Body of pancreas (tissue), 4 donors: ENCODE measurements around the gene ANKRD33B. TPM values are rescaled to one million over a fixed set of nuclear protein-coding genes. Genes with fewer than 3 reads are reported as not detected.

Source experiments
- ATAC-seq: fragments of 150-250 bp; one replicate; pipeline ENCODE4 v1.9.1; 2016
- DNase-seq, 4 donors: peaks; one replicate each; pipeline ENCODE4 v3.0.0-alpha.2; 2019
- H3K27ac ChIP-seq, 4 donors: fragments of 200-600 bp; sonication (generic); 1 replicate in 3 of 4; 2 replicates in 1 of 4; pipeline versions ENCODE4 v1.5.1 to v1.6.1; 2016 to 2019; ENCODE audit warnings: mild to moderate bottlenecking in 1 of 4, mixed read lengths in 1 of 4, moderate library complexity in 1 of 4
- H3K27me3 ChIP-seq, 2 donors: fragments of 200-600 bp; sonication (generic); one replicate each; pipeline ENCODE4 v1.6.0; 2016; ENCODE audit warnings: mild to moderate bottlenecking in 1 of 2
- H3K36me3 ChIP-seq, 2 donors: fragments of 200-600 bp; sonication (generic); replicated peaks in 1 of 2; 2 replicates each; pipeline ENCODE4 v1.5.1; 2016; ENCODE audit warnings: low read depth in 2 of 2; ENCODE audit not compliant: insufficient read depth in 1 of 2
- H3K4me1 ChIP-seq: fragments of 200-600 bp; sonication (generic); one replicate; pipeline ENCODE4 v1.6.0; 2016
- H3K4me3 ChIP-seq, 2 donors: fragments of 200-600 bp; sonication (generic); 1 replicate in 1 of 2; 2 replicates in 1 of 2; pipeline ENCODE4 v1.5.1; 2016 to 2019
- H3K9me3 ChIP-seq, 3 donors: fragments of 200-600 bp; sonication (generic); 1 replicate in 2 of 3; 2 replicates in 1 of 3; pipeline ENCODE4 v1.5.1; 2016
- POLR2A ChIP-seq, 3 donors: fragments of 450-650 bp; IDR thresholded peaks; one replicate each; pipeline ENCODE4 v1.6.1; 2016; ENCODE audit warnings: antibody characterized with exemption in 3 of 3, mild to moderate bottlenecking in 2 of 3
- WGBS, 2 donors: methylation state at CpG; one replicate each; pipeline ENCODE4 v1.1.5; 2017; 5-methylcytosine and 5-hydroxymethylcytosine counted together
- intact Hi-C: fragments of 100-400 bp; cut with DNase I; formaldehyde crosslinking; loops from one replicate; pipeline ENCODE4 v1.15.1; 2023
- total RNA-seq, 2 donors: library from RNA; depleted of rRNA; stranded (reverse); fragments of >200 nt; gene quantifications; one replicate each; pipeline ENCODE4 v1.1.0, GENCODE V29; 2016
- TF ChIP-seq, protein P1 (sequence below), 7 experiments: fragments of 450-650 bp in 4 of 7; fragments of 200-600 bp in 3 of 7; sonication (generic) in 3 of 7; IDR thresholded peaks; one replicate each; pipeline ENCODE4 v1.5.1; 2016 to 2019; ENCODE audit warnings: antibody characterized with exemption in 7 of 7

ANKRD33B gene
- total RNA-seq, 2 donors from 2014 or later: 2.3 to 3.9 TPM

DNA sequence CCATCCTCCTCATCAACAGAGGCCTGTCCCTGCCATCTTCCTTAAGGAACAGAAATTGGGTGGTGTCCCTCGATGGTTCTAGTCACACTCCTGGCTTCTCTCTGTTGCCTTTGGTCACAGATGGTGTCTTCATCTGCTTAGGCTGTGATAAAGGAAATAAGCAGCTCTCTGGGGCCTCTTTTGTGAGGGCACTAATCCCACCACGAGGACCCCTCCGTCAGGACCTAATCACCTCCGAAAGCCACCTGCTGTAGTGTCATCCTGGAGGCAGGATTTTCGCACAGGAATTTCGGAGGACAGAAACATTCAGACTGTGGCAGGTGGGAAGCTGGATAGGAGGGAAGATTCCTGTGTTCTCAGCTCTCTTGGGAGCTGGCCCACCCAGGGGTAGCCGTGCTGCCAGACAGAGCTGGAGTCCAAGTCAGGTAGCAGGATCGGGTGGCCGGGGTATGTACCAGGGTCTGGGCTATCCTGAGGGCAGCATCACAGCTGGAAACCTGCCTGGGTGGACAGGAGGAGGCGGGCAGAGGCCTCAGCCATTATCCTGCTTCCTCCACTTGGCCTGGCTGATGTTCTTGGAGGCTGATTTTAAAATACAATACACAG lies 59.5 kb downstream of the ANKRD33B start:
- Histone ChIP-seq H3K9me3 (no peaks in the 10 kb centered on the region), H3K4me1 (peaks cover 12% of the 10 kb centered on the region), H3K27me3 (no peaks in the 10 kb centered on the region), H3K36me3 (no peaks in the 10 kb centered on the region), H3K4me3 (no peak overlapping the region), H3K27ac (no peak overlapping the region)
- intact Hi-C loops: loop anchor here (5.0 to 10.0 kb wide), 2 partner anchors 166 to 339 kb away; no protein-coding TSS in a partner anchor
- no peak for TF ChIP-seq POLR2A (IDR thresholded peaks at IDR 0.05)
- TF ChIP-seq, protein P1, sequence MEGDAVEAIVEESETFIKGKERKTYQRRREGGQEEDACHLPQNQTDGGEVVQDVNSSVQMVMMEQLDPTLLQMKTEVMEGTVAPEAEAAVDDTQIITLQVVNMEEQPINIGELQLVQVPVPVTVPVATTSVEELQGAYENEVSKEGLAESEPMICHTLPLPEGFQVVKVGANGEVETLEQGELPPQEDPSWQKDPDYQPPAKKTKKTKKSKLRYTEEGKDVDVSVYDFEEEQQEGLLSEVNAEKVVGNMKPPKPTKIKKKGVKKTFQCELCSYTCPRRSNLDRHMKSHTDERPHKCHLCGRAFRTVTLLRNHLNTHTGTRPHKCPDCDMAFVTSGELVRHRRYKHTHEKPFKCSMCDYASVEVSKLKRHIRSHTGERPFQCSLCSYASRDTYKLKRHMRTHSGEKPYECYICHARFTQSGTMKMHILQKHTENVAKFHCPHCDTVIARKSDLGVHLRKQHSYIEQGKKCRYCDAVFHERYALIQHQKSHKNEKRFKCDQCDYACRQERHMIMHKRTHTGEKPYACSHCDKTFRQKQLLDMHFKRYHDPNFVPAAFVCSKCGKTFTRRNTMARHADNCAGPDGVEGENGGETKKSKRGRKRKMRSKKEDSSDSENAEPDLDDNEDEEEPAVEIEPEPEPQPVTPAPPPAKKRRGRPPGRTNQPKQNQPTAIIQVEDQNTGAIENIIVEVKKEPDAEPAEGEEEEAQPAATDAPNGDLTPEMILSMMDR (IDR thresholded peaks at IDR 0.05): no peak
- no peak for ATAC-seq
- no peak for DNase-seq
- WGBS, 2 donors: 61% methylated on average over 6 to 10 of the region's 10 CpGs

DNA sequence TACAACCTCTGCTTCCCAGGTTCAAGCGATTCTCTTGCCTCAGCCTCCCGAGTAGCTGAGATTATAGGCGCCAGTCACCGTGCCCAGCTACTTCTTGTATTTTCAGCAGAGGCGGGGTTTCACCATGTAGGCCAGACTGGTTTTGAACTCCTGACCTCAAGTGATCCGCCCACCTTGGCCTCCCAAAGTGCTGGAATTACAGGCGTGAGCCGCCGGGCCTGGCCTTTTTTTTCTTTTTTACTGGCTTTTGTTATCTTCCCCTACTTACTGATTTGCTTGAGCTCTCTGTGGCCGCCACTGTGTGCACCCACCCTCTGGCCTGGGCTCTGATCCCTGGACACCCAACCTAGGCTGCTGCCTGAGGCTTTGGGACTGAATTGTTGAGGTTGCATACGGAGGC lies 60.3 kb downstream of the ANKRD33B start:
- Histone ChIP-seq H3K36me3 (no peaks in the 10 kb centered on the region), H3K4me3 (no peak overlapping the region), H3K27ac (no peak overlapping the region), H3K27me3 (no peaks in the 10 kb centered on the region), H3K4me1 (peaks cover 12% of the 10 kb centered on the region), H3K9me3 (no peaks in the 10 kb centered on the region)
- DNase-seq (no peak), ATAC-seq (no peak)
- intact Hi-C loops: loop anchor here (5.0 to 10.0 kb wide), 2 partner anchors 167 to 339 kb away; no protein-coding TSS in a partner anchor
- no peak for TF ChIP-seq POLR2A (IDR thresholded peaks at IDR 0.05)
- TF ChIP-seq, protein P1 (IDR thresholded peaks at IDR 0.05): no peak
- 91% methylated on average over 11 of the region's 11 CpGs for WGBS, 2 donors

DNA sequence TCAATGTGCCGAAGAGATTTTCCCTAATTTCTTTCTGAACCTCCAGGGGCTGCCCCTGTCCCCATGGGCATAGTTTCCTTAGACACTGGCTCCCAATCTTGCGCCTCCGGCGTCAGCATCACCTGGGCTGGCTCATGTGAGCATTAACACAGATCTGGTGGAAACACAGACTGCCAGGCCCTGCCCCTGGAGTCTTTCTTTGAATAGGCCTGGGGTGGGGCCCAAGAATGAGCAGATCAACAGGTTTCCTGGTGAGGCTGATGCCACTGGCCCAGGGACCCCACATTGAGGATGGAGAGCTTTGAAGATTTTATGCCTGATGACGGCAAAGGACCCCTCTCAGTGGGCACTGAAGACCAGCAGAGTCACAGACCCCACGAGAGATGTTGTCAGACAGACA lies 60.8 kb downstream of the ANKRD33B start:
- TF ChIP-seq, protein P1 (IDR thresholded peaks at IDR 0.05): no peak
- TF ChIP-seq POLR2A (IDR thresholded peaks at IDR 0.05): no peak
- Histone ChIP-seq H3K27me3 (no peaks in the 10 kb centered on the region), H3K9me3 (no peaks in the 10 kb centered on the region), H3K4me1 (peaks cover 12% of the 10 kb centered on the region), H3K27ac (no peak overlapping the region), H3K4me3 (no peak overlapping the region), H3K36me3 (no peaks in the 10 kb centered on the region)
- 80 to 97% methylated on average over 6 of the region's 6 CpGs for WGBS, 2 donors
- ATAC-seq (no peak), DNase-seq (no peak)
- intact Hi-C loops: loop anchor here (5.0 to 10.0 kb wide), 2 partner anchors 167 to 340 kb away; no protein-coding TSS in a partner anchor

DNA sequence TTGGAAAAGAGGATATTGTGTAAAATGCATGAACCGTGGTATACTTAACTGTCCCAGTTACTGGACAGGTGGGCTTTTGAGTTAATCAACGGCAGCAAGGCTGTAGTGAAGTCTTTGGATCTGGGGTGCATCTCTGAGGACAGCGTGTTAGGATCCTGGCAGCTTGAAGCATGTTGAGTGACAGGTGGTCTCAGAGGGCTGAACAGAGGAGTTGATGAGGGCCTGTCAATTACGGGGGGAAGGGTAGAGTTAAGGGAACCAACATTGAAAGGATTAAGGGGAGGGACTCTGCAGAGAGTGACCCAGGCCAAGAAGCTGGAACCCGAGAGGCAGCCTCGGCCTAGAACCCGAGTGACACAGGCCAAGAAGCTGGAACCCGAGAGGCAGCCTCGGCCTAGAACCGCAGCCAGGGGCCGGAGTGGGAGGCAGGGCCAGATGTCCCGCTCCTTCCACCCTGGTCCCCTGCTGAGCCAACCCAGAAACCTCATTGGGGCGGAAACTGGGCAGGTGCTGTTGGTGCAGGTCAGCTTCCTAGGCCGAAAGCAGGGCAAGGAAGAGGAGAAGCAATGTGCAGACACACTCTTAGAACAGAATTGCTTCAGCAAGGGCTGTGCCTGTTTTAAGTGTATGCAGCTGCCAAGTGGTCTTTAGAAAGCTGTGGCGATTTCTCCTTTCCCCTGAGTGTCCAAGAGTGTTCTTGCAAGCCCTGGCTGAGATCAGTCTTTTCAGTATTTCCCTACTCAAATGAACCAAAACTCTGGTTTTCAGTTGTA lies 62.0 kb downstream of the ANKRD33B start:
- H3K36me3 ChIP-seq: no peaks in the 10 kb centered on the region
- no peak overlapping the region for H3K27ac ChIP-seq
- H3K9me3 ChIP-seq: no peaks in the 10 kb centered on the region
- intact Hi-C loops: loop anchor here (10.0 kb wide), 1 partner anchor 341 kb away; no protein-coding TSS in a partner anchor
- no peak overlapping the region for H3K4me3 ChIP-seq
- no peak for TF ChIP-seq POLR2A (IDR thresholded peaks at IDR 0.05)
- TF ChIP-seq, protein P1 (IDR thresholded peaks at IDR 0.05): no peak
- peaks cover 12% of the 10 kb centered on the region for H3K4me1 ChIP-seq
- ATAC-seq: no peak
- no peaks in the 10 kb centered on the region for H3K27me3 ChIP-seq
- no peak for DNase-seq
- 83 to 88% methylated on average over 15 of the region's 15 CpGs for WGBS, 2 donors
